Globus pallidus (tissue), 1 donor: ENCODE results near the gene ZBTB20.

Experiments
- DNase-seq: peaks from one replicate; pipeline ENCODE4 v3.0.0-alpha.2; 2015; ENCODE audit warnings: low spot score

Gene ZBTB20

GRCh38 chr3:114364806-114365654 lies 782.1 kb downstream of the ZBTB20 start:
- no peak for DNase-seq

DNA sequence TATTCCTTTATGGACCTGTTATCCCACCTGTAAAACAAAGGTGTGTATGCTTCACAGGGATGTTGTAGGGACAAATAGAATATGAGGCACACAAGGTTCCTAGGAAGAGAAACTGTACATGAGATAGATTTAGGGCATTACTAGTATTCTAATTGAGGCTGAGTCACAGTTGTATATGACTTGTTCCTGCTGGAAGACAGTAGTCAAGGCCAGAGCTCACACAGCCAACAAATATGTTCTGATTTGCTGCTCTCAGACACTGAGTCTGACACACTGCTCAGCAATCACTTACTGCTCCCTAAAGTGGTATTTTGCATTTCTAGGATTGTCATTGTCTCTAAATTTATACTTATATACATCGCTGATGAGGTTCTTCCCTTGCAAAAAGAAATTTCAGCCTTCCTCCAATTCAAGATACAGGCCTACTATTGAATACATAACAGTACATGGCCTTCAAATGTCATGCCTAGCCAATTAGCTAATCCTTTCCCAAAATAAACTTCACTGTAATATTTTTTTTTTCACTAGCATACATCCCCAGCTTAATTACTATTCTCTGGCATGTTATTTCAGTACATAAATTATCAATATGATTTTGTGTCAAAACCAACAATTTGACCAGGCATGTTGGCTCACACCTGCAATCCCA lies 783.4 kb downstream of the ZBTB20 start:
- no peak for DNase-seq

- DNase-seq: peak; percentile 73
Measured at GRCh38 chr3:114362815-114363214, 784.3 kb downstream of the ZBTB20 start.

GRCh38 chr3:114361391-114361790 lies 785.7 kb downstream of the ZBTB20 start:
- no peak for DNase-seq

DNA sequence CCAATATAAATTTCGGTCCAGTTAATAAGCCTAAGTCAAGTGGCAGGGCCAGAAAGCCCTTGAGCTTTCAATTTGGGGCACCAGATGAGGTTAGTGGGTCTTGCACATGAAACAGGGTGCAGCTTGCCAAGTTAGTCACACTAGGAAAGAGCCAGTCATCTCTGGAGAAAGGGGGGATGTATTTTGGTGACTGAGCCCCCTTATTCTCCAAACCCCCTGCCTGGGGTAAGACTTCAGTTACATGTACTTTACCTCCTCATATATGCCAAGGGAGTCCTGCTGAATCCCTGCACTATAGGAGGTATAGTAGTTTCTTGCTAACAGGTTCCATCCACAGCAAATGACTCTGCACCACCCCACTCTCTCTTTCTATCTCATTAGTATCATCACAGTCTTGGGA lies 790.6 kb downstream of the ZBTB20 start:
- no peak for DNase-seq

- DNase-seq: no peak
Measured at GRCh38 chr3:114356066-114356465, 791.0 kb downstream of the ZBTB20 start.

DNA sequence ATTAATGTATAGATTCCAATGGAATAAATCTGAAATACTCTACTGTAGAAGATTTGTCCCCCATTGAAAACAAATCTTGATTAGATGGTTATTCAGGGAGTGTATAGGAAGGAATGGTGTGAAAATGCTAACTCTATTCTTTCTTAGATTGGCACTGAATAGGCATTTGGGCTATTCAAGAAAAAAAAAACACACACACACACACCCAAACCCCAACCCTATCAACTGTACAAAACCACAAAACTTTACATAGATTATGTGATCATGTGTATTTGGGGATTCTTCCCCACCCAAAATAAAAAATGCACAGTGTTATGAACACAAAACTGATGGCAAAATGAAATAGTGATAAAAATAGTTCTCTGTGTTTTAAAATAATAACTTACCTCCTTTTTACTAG lies 791.4 kb downstream of the ZBTB20 start:
- DNase-seq: no peak

DNA sequence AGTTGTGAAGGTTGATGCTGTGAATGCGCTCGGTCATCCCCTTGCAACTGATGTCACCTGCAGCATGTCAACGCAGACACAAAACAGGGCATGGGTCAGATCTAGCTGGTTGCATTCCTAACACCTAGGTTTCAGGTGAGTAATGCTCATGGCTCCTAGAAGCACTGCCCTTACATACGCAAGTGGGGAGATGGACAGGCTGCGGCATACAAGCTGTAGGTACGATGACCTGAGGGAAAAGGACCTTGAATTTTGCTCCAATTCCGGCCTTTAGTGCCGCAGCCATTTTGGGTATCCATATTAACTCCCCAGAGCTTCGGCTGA lies 795.3 kb downstream of the ZBTB20 start:
- no peak for DNase-seq

GRCh38 chr3:114351123-114351821 lies 795.8 kb downstream of the ZBTB20 start:
- DNase-seq: no peak

GRCh38 chr3:114350690-114351089 lies 796.4 kb downstream of the ZBTB20 start:
- no peak for DNase-seq

GRCh38 chr3:114350271-114350670 lies 796.8 kb downstream of the ZBTB20 start:
- no peak for DNase-seq

GRCh38 chr3:114344492-114344891 lies 802.6 kb downstream of the ZBTB20 start:
- no peak for DNase-seq

GRCh38 chr3:114338651-114339357 lies 808.3 kb downstream of the ZBTB20 start:
- DNase-seq: no peak

DNA sequence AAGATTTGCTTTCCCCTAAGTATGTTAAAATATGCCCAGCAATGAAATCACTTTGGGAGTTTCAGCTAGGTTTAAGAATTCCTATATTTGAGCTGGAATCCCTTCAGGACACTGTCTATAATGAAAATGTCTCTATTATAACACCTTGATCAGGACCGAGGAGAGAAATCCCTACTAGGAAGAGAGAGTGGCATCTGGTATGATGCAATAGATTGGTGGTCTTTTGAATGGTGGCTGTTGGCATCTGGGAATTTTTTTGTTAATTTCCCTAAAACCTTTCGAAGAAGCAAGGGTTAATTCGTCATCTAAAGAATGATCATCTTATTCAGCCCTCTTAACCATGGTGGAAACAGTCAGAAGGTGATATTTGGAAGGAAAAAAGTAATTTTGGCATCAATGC lies 810.2 kb downstream of the ZBTB20 start:
- no peak for DNase-seq

DNA sequence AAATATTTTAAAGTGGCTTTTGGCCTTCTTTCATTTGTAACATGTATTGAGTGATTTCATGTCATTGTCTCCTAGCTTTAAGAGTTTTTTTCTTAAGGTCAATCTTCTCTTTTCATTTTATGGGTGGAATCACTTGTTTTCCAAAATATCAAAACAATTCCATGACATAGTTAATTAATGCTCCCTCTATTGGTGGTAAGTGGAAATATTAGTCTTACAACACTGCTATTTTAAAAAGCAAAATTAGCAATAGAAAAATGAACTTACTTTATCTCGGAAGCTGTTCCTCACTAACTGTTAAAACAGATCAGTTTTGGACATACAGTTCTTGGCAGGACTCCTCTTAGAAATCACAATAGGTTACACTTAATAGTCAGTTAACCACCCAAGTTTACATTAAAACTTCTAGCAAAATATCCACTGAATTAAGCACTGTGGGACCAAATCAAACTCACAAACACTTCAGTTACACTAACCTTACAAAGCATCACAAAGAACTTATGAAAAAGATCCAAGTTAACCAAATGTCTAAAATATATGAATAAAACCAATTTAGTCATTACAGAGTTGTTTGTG lies 810.9 kb downstream of the ZBTB20 start:
- DNase-seq: no peak

DNA sequence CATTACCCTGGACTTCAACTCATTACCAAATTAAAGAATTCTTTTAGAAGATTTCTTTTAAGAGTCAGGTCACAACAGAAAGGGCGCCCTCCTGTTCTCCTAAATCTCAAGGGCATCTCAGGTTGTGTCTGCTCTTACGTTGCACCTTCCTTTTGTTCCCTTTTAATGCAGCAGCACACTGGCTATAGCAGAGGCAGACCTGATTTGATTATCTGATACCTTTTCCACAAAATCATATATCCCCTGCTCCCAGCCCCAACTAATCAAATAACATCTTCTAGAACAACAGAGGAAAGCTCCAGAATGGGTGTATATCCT lies 813.2 kb downstream of the ZBTB20 start:
- DNase-seq: no peak

GRCh38 chr3:114333180-114333922 lies 813.7 kb downstream of the ZBTB20 start:
- DNase-seq: peak; percentile 75

DNA sequence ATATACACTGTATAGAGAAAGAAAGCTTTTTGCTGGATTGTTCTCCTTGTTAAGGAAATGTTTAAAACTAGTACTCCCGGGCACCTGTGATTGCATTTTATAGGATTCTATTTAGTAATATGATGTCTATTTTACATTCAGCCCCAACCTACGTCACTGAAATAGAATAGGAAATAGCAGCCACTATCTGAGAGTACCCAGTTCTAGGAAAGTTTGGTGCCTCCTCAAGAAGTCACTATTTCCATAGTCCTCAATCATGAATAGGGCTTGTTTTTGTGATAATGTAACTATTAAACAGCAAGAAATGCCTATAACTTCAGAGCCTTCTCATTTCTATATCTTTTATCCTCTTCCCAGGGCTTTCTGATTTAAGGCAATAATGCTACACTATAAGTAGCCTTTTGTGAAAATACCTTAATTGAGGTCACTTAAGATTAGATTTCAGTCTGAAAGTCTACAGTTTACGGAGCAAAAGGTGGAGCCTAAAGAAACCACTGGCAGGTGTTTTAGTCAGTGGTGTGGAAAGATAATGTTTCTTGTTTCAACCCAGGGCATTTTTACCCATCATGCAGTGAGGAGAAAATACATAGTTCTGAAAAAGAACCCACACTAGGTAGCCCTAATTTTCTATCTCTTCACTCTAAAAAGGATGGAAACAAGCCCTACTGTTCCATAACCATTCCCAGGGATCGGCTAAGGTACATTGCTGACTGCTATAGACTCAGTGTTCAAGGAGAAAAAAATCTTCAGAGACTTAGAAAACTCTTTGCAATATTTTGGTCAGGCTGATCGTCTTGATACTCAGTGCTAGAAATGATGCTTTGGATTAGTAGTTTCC lies 814.5 kb downstream of the ZBTB20 start:
- no peak for DNase-seq

DNA sequence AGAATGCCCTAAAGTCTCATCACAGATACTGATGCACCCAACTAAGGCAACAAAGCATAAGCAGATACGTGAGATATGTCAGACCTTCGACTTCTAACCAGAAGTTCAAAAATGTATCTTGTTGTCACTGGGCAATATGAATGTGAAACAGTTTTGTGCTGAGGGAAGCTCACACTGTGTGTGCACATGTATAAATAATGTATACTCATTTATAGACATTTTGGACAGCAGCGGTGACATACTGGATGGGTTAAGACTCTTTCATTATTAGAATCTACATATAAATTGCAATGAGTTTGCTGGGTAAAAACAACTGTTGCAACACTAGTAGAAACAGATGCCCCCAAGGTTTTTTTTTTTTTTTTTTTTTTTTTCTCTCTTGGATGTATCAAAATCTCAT lies 815.4 kb downstream of the ZBTB20 start:
- no peak for DNase-seq

DNA sequence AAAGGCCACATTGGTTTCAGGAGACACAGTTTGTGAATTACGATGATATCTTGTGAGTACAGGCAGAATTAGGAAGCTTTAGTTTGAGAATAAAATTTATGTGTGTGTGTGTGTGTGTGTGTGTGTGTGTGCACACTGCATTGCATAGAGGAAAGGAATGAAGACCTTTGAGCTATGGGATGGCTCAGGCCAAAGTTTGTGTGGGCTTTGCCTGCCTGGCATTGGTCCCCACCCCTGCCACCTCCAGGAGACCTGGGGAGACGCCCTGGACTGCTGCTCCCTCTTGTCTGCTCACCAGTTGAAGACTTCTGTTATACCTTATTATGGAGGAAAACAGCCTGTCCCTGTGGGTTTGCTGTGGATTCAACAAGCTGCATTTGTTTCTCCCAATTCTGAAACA lies 816.1 kb downstream of the ZBTB20 start:
- DNase-seq: no peak

GRCh38 chr3:114329823-114330222 lies 817.3 kb downstream of the ZBTB20 start:
- DNase-seq: no peak
